Stimulated activated CD8-positive, alpha-beta memory T cell treated with anti-CD3 and anti-CD28 coated beads, Interleukin-4, amount 100 ng/mL, for 1 hour (primary cell): ENCODE results near the gene TUBGCP6.
A peak's percentile ranks its signal among the peaks of the same experiment; 100 is the strongest.
"Not testable (repeated sequence)": the region's sequence is repeated elsewhere in the genome, so short reads cannot be mapped to it uniquely, and the experiment has no call there.

ENCODE experiments used
- DNase-seq, 2 donors: peaks; one replicate each; pipeline ENCODE4 v3.0.0-alpha.2; 2020; ENCODE audit warnings: low read depth in 2 of 2, low spot score in 1 of 2

TUBGCP6 gene

DNA sequence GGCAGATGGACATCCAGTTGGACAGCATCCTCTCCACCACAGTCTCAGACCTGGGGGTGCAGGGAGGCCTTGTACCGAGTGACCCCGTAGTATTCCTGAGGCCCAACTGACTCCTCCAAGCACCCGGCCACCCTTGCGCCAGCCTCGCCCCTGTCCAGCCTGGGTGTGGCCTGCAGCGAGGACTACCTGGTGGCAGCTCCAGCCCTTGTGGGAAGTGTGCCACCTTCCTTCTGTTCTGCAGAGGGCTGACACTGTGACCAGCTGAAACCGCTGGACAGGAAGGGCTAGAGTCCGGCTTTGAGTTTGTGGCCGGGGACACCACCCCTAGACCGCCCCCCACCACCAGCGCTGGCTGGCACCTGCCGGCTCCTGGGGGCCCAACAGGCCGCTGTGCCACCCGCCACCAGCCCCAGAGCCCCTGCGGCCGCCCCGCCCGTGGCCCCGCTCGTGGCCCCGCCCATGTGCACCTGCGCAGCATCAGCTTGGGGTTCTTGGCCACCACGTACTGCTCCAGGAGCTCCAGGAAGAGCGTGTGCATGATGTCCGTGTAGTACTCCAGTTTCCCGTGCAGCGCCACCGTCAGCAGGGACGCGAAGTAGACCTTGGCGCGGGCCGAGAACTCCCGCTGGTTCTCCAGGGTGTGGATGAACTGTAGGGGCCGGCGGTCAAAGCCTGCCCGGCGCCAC lies 35.3 kb upstream of the TUBGCP6 start:
- no peak for DNase-seq

GRCh38 chr22:50278956-50279619 lies 34.3 kb upstream of the TUBGCP6 start:
- no peak for DNase-seq

DNA sequence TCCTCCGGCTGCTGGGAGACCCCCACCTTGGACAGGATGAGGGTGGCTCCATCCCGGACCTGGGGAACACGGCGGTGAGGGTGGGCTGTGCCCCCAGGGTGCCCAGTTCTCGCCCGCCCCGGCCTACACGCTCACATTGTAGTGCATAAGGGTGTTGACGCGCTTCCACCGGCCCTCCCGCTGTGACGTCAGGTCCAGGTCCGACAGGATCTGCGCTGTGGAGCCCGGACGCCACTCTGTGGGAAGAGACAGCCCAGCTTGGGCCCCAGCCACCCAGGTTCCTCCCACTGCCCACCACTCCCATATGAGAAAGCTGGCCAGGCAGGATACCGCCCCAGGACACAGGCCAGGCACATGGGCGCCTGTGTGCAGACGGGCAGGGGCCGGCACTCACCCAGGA lies 33.6 kb upstream of the TUBGCP6 start:
- DNase-seq: no peak

GRCh38 chr22:50277761-50278160 lies 32.9 kb upstream of the TUBGCP6 start:
- no peak for DNase-seq

- peak in 1 of 2 donors; percentile 12 for DNase-seq
Measured at GRCh38 chr22:50276143-50276542, 31.3 kb upstream of the TUBGCP6 start.

DNA sequence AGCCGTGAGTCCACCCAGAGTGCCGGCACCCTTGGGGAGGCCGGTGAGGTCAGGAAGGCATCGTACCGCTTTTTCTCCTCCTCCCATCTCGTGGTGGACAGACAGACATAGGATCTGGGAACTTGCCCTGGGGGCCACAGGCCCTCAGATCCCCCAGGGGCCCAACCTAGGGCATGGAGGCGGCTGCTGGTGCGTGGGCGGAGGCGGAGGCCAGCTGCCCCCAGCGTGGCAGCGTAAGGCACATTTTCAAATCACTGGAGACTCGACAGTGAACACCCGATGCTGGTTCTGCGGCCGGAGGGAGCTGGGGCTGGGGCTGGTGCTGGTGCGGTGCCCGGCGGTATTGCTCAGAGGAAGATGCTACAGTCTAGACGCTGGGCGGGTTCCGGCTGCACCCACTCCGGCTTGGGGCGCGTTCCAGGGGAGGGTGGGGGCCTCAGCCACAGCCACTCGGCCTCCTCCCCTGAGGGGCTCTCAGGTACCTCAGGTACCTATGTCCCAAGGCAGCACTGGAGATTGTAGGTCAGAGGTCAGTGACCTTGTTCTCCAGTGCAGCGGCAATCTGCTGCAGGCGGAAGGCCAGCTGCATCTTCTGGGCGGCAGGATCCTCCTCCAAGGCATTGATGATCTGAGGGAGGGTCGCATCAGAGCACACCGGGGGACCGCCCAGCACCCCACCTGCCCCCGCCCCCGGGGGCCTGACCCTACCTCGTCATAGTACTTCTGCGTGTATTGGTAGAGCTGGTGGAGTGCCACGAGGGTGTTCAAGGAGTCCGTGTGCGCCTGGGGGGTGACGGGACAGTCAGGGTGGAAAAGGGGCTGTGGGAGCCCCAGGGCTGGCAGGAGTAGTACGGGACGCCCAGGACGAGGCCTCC lies 30.6 kb upstream of the TUBGCP6 start:
- DNase-seq: no peak

DNA sequence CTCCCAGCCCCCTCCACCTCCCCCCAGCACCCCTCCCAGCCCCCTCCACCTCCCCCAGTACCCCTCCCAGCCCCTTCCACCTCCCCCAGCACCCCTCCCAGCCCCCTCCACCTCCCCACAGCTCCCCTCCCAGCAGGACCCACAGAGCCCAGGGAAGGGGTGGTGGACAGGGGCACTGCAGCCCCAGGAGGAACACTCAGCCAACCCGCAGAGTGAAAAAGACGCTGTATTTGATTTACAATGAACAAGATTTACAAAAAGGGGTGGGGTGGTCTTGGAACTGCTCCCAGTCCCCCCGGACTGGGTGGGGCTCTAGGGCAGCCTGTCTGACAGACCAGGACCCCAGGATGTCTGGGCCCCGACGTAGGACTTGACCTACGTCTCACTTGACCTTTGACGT lies 29.9 kb upstream of the TUBGCP6 start:
- no peak for DNase-seq

DNA sequence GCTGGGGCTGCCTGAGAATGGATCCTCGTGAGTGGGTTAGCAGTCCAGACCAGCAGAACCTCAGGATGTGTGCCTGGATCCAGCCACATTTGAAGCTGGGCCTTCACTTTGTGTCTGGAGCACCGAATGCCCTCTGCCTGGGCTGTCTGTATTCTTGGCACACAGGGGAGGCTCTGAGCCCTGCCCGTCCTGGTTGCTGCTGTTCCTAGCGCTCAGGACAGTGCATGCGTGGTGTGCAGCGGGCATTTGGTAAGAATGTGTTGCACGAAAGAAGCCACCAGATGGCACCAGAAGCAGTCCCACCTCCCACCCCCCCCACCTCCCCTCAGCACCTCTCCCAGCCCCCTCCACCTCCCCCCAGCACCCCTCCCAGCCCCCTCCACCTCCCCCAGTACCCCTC lies 29.5 kb upstream of the TUBGCP6 start:
- peak in 1 of 2 donors; percentile 17 for DNase-seq

GRCh38 chr22:50273781-50274180 lies 29.0 kb upstream of the TUBGCP6 start:
- not testable (repeated sequence) for DNase-seq

GRCh38 chr22:50273352-50273751 lies 28.5 kb upstream of the TUBGCP6 start:
- not testable (repeated sequence) for DNase-seq

GRCh38 chr22:50272044-50272802 lies 27.4 kb upstream of the TUBGCP6 start:
- DNase-seq: no peak

DNA sequence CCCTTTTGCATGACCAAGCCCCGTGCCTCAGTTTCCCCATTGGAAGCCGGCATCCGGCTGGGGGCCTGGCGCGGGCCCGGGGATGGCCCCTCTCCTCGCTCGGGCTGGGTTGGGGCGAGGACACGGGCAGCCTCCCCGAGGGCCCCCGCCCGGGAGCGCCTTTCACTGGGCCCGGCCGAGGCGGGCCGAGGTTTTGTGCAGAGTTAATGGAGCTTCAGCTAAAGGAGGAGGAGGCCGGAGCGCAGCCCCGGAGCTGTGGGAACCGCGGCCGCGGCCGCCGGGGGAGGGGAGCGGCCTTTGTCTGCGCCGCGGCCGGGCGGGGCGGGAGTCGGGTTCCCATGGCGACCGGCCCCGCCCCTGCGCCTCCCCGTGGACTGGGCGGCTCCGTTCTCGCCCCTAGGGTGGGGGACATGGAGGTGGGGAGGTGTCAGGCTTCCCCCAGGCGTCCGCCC lies 26.7 kb upstream of the TUBGCP6 start:
- peak in 1 of 2 donors; percentile 28 for DNase-seq

- peak in 1 of 2 donors; percentile 46 for DNase-seq
Measured at GRCh38 chr22:50270666-50271394, 26.0 kb upstream of the TUBGCP6 start.

GRCh38 chr22:50269970-50270665 lies 25.3 kb upstream of the TUBGCP6 start, which contains the start of gene MAPK11:
Gene MAPK11 (minus strand): TSS chr22:50270380. CDS start chr22:50270292, 88 bp downstream.
- peak in 1 of 2 donors; percentile 47 for DNase-seq

DNA sequence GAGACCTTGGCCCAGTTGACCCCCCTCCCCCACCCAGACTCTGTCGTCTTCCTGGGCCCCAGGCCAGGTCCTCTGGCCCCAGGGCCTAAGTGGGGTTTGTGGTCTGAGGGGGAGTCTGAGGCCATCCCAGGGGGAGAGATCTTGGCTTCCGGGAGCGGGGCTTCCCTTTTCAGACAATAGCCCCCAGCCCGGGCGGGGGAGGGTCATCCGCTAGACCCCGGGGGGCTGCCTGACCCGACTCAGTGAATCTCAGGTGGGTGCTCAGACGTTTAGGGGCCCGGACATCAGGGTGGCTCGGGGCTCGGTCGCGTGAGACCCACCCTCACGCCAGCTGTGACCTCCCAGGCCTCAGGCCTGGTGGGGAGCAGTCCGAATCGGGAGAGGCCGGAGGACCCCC lies 24.7 kb upstream of the TUBGCP6 start:
- DNase-seq: no peak

- no peak for DNase-seq
Measured at GRCh38 chr22:50268655-50269113, 23.9 kb upstream of the TUBGCP6 start.

GRCh38 chr22:50267591-50268390 lies 23.0 kb upstream of the TUBGCP6 start:
- no peak for DNase-seq

GRCh38 chr22:50266994-50267393 lies 22.2 kb upstream of the TUBGCP6 start:
- DNase-seq: no peak
